Hematopoietic multipotent progenitor cell (in vitro differentiated cells): Measurements from ENCODE around the gene CCDC134. TPM values are rescaled to one million over a fixed set of nuclear protein-coding genes. Genes with fewer than 3 reads are reported as not detected.

ENCODE experiments used
- DNase-seq, 3 donors: peaks; one replicate each; pipeline ENCODE4 v3.0.0-alpha.2; 2011 to 2015; ENCODE audit warnings: low read depth in 2 of 3, low spot score in 2 of 3
- total RNA-seq: library from RNA; depleted of rRNA; stranded (reverse); fragments of >200 nt; gene quantifications from one replicate; pipeline ENCODE4 v1.2.3, GENCODE V29; 2012

The CCDC134 gene
- total RNA-seq, 1 donor, result 15.9 TPM

GRCh38 chr22:41874090-41874489, 73.6 kb downstream of the CCDC134 start:
- DNase-seq, result no peak

- no peak for DNase-seq
These were observed 75.2 kb downstream of the CCDC134 start for GRCh38 chr22:41875531-41876270.

Other genes starting within 250 kb of the CCDC134 start
- not detected for gene CSDC2, start 239.7 kb upstream of the CCDC134 start, total RNA-seq
- 2.7 TPM for gene PMM1, start 210.8 kb upstream of the CCDC134 start, total RNA-seq
- 6.7 TPM for gene DESI1, start 179.6 kb upstream of the CCDC134 start, total RNA-seq
- gene XRCC6, start 179.4 kb upstream of the CCDC134 start, total RNA-seq, result 117 TPM
- 127 TPM for gene SNU13, start 111.8 kb upstream of the CCDC134 start, total RNA-seq
- 16.2 TPM for gene MEI1, start 101.2 kb upstream of the CCDC134 start, total RNA-seq
- gene SREBF2, start 32.4 kb downstream of the CCDC134 start, total RNA-seq, result 95.9 TPM
- gene SHISA8, start 114.4 kb downstream of the CCDC134 start, total RNA-seq, result under 0.01 TPM
- gene TNFRSF13C, start 126.1 kb downstream of the CCDC134 start, total RNA-seq, result 1.1 TPM
- 19.9 TPM for gene CENPM, start 146.5 kb downstream of the CCDC134 start, total RNA-seq
- under 0.01 TPM for gene SEPTIN3, start 168.8 kb downstream of the CCDC134 start, total RNA-seq
- 1.6 TPM for gene WBP2NL, start 198.1 kb downstream of the CCDC134 start, total RNA-seq